GM19351 (cell line): ENCODE measurements around the gene RAN.

ENCODE experiments used
- ATAC-seq: cut with Tn5 transposase; IDR thresholded peaks from one replicate; pipeline ENCODE4 v1.9.1; 2021; ENCODE audit warnings: mild to moderate bottlenecking, moderate library complexity; ENCODE audit not compliant: unreplicated experiment

Gene RAN

GRCh38 chr12:130924966-130925665 lies 53.2 kb downstream of the RAN start:
- no peak for ATAC-seq

- ATAC-seq: no peak
Measured at GRCh38 chr12:130925666-130926015, 53.8 kb downstream of the RAN start.
